ACC112 (cell line): Measurements from ENCODE around the gene MRPL20.

Experiments used
- H2AFZ ChIP-seq: fragments of 200-600 bp; sonication (generic); one replicate; pipeline ENCODE4 v1.6.0; 2017; ENCODE audit warnings: antibody characterized with exemption, low read length; ENCODE audit not compliant: unreplicated experiment
- H3K27ac ChIP-seq: fragments of 200-600 bp; sonication (generic); 2 replicates; pipeline ENCODE4 v1.5.1; 2014; ENCODE audit warnings: low read depth, mild to moderate bottlenecking, antibody characterized with exemption, low read length, moderate library complexity
- H3K27me3 ChIP-seq: fragments of 200-600 bp; sonication (generic); 2 replicates; pipeline ENCODE4 v1.6.1; 2014; ENCODE audit warnings: mild to moderate bottlenecking, antibody characterized with exemption, low read length, moderate library complexity, mixed read lengths; ENCODE audit not compliant: insufficient read depth
- H3K36me3 ChIP-seq: fragments of 200-600 bp; sonication (generic); 2 replicates; pipeline ENCODE4 v1.6.1; 2016; ENCODE audit warnings: mild to moderate bottlenecking, antibody characterized with exemption, low read length, moderate library complexity, mixed read lengths; ENCODE audit not compliant: insufficient read depth
- H3K4me1 ChIP-seq: fragments of 200-600 bp; sonication (generic); one replicate; pipeline ENCODE4 v1.6.1; 2016; ENCODE audit warnings: low read length, mixed read lengths; ENCODE audit not compliant: insufficient read depth, unreplicated experiment, control insufficient read depth
- H3K4me3 ChIP-seq: fragments of 200-600 bp; sonication (generic); 2 replicates; pipeline ENCODE4 v1.5.1; 2014; ENCODE audit warnings: mild to moderate bottlenecking, low read depth, low read length
- H3K79me2 ChIP-seq: fragments of 200-600 bp; sonication (generic); one replicate; pipeline ENCODE4 v1.6.0; 2016; ENCODE audit warnings: low read length; ENCODE audit not compliant: control insufficient read depth, unreplicated experiment, insufficient read depth

The MRPL20 gene

GRCh38 chr1:1367315-1367714 is 39.8 kb downstream of the MRPL20 start:
- H3K27me3 ChIP-seq, result no peaks in the 10 kb centered on the region
- H3K27ac ChIP-seq, result no peak overlapping the region
- H3K4me1 ChIP-seq, result peaks cover 7% of the 10 kb centered on the region
- no peaks in the 10 kb centered on the region; the same call in 1 of the 2 replicates for H3K36me3 ChIP-seq
- no peak overlapping the region for H2AFZ ChIP-seq
- H3K79me2 ChIP-seq, result peaks cover 2% of the 10 kb centered on the region
- H3K4me3 ChIP-seq, result no peak overlapping the region

GRCh38 chr1:1366699-1367066 is 40.4 kb downstream of the MRPL20 start:
- H3K36me3 ChIP-seq, result no peaks in the 10 kb centered on the region; the same call in 1 of the 2 replicates
- no peaks in the 10 kb centered on the region for H3K79me2 ChIP-seq
- H3K27me3 ChIP-seq, result no peaks in the 10 kb centered on the region
- H3K4me3 ChIP-seq, result no peak overlapping the region
- H3K4me1 ChIP-seq, result peaks cover 8% of the 10 kb centered on the region
- no peak overlapping the region for H3K27ac ChIP-seq
- no peak overlapping the region for H2AFZ ChIP-seq

GRCh38 chr1:1365875-1366698 is 41.0 kb downstream of the MRPL20 start:
- Histone ChIP-seq H3K4me1 (peaks cover 10% of the 10 kb centered on the region), H2AFZ (no peak overlapping the region), H3K79me2 (no peaks in the 10 kb centered on the region), H3K36me3 (no peaks in the 10 kb centered on the region), H3K4me3 (no peak overlapping the region), H3K27me3 (no peaks in the 10 kb centered on the region), H3K27ac (no peak overlapping the region)

GRCh38 chr1:1364266-1364665 is 42.8 kb downstream of the MRPL20 start:
- Histone ChIP-seq H3K36me3 (no peaks in the 10 kb centered on the region), H3K79me2 (no peaks in the 10 kb centered on the region), H3K4me3 (no peak overlapping the region), H3K27ac (no peak overlapping the region), H3K27me3 (no peaks in the 10 kb centered on the region), H3K4me1 (peaks cover 28% of the 10 kb centered on the region), H2AFZ (no peak overlapping the region)

- Histone ChIP-seq H3K79me2 (peaks cover 6% of the 10 kb centered on the region), H2AFZ (peak overlapping the region; percentile 29), H3K27me3 (no peaks in the 10 kb centered on the region), H3K4me1 (peaks cover 37% of the 10 kb centered on the region), H3K4me3 (no peak overlapping the region), H3K36me3 (no peaks in the 10 kb centered on the region), H3K27ac (peak overlapping the region; percentile 29; the same call in 1 of the 2 replicates)
Measured at GRCh38 chr1:1361982-1362423, 45.1 kb downstream of the MRPL20 start.

GRCh38 chr1:1361233-1361981 is 45.7 kb downstream of the MRPL20 start:
- H3K36me3 ChIP-seq, result no peaks in the 10 kb centered on the region
- peaks cover 37% of the 10 kb centered on the region for H3K4me1 ChIP-seq
- H3K27me3 ChIP-seq, result no peaks in the 10 kb centered on the region
- H2AFZ ChIP-seq, result peak overlapping the region; percentile 29
- H3K4me3 ChIP-seq, result peak overlapping the region; percentile 55; the same call in 1 of the 2 replicates
- peak overlapping the region; percentile 29 for H3K27ac ChIP-seq
- H3K79me2 ChIP-seq, result peaks cover 11% of the 10 kb centered on the region

- Histone ChIP-seq H3K27ac (peak overlapping the region; percentile 93), H2AFZ (no peak overlapping the region), H3K4me1 (peaks cover 41% of the 10 kb centered on the region), H3K4me3 (peak overlapping the region; percentile 55), H3K79me2 (peaks cover 17% of the 10 kb centered on the region), H3K27me3 (no peaks in the 10 kb centered on the region), H3K36me3 (no peaks in the 10 kb centered on the region)
Measured at GRCh38 chr1:1360506-1361169, 46.5 kb downstream of the MRPL20 start.

GRCh38 chr1:1359664-1360468 is 47.2 kb downstream of the MRPL20 start:
- H2AFZ ChIP-seq, result no peak overlapping the region
- H3K36me3 ChIP-seq, result no peaks in the 10 kb centered on the region
- H3K27me3 ChIP-seq, result no peaks in the 10 kb centered on the region
- peaks cover 41% of the 10 kb centered on the region for H3K4me1 ChIP-seq
- peaks cover 19% of the 10 kb centered on the region for H3K79me2 ChIP-seq
- peak overlapping the region; percentile 38 for H3K4me3 ChIP-seq
- H3K27ac ChIP-seq, result peak overlapping the region; percentile 93

GRCh38 chr1:1359308-1359663 is 47.8 kb downstream of the MRPL20 start:
- Histone ChIP-seq H3K4me3 (peak overlapping the region; percentile 90), H2AFZ (no peak overlapping the region), H3K36me3 (no peaks in the 10 kb centered on the region), H3K27ac (peak overlapping the region; percentile 93), H3K4me1 (peaks cover 41% of the 10 kb centered on the region), H3K27me3 (no peaks in the 10 kb centered on the region), H3K79me2 (peaks cover 24% of the 10 kb centered on the region)
